Spinal cord (tissue), 10 donors: ENCODE measurements around the gene WLS. TPM values are rescaled to one million over a fixed set of nuclear protein-coding genes. Genes with fewer than 3 reads are reported as not detected.
A peak's percentile ranks its signal among the peaks of the same experiment; 100 is the strongest.
"Not testable (repeated sequence)": the region's sequence is repeated elsewhere in the genome, so short reads cannot be mapped to it uniquely, and the experiment has no call there.

Source experiments
- DNase-seq, 6 donors: peaks; one replicate each; pipeline versions ENCODE4 v3.0.0 to v3.0.0-alpha.2; 2013 to 2015; ENCODE audit warnings: low spot score in 6 of 6, low read depth in 4 of 6
- H3K27ac ChIP-seq: one replicate; pipeline ENCODE4 v1.5.1; 2013; ENCODE audit warnings: low read depth, low read length, control low read depth
- H3K27me3 ChIP-seq: one replicate; pipeline ENCODE4 v1.6.1; 2013; ENCODE audit warnings: low read length; ENCODE audit not compliant: control insufficient read depth, insufficient read depth
- H3K36me3 ChIP-seq: one replicate; pipeline ENCODE4 v1.6.1; 2013; ENCODE audit warnings: low read length; ENCODE audit not compliant: control insufficient read depth, insufficient read depth
- H3K4me1 ChIP-seq: one replicate; pipeline ENCODE4 v1.6.1; 2013; ENCODE audit warnings: low read length; ENCODE audit not compliant: control insufficient read depth, insufficient read depth
- H3K4me3 ChIP-seq: one replicate; pipeline ENCODE4 v1.5.1; 2013; ENCODE audit warnings: low read depth, low read length, control low read depth
- H3K9me3 ChIP-seq: one replicate; pipeline ENCODE4 v1.6.1; 2013; ENCODE audit warnings: low read length; ENCODE audit not compliant: control insufficient read depth, insufficient read depth
- WGBS: methylation state at CpG from one replicate; pipeline ENCODE4 v1.1.5; 2013; ENCODE audit warnings: missing lambda C conversion rate; ENCODE audit not compliant: insufficient coverage; 5-methylcytosine and 5-hydroxymethylcytosine counted together
- polyA plus RNA-seq, 2 donors: library from polyadenylated mRNA; unstranded; fragments of 120-200 nt; gene quantifications; one replicate each; pipeline ENCODE4 v1.2.1, GENCODE V29; 2013; ENCODE audit not compliant: insufficient read length in 2 of 2
- total RNA-seq, 2 donors: library from RNA; depleted of rRNA in 1 of 2; stranded (reverse); fragments of 120-200 nt in 1 of 2; fragments of >200 nt in 1 of 2; gene quantifications; one replicate each; pipeline versions ENCODE4 v1.2.3 to v1.2.4, GENCODE V29; 2013 to 2014
- donor health status: healthy.

Gene WLS
- total and polyA plus RNA-seq, 4 donors = 90.4 to 209 (median 124) TPM

DNA sequence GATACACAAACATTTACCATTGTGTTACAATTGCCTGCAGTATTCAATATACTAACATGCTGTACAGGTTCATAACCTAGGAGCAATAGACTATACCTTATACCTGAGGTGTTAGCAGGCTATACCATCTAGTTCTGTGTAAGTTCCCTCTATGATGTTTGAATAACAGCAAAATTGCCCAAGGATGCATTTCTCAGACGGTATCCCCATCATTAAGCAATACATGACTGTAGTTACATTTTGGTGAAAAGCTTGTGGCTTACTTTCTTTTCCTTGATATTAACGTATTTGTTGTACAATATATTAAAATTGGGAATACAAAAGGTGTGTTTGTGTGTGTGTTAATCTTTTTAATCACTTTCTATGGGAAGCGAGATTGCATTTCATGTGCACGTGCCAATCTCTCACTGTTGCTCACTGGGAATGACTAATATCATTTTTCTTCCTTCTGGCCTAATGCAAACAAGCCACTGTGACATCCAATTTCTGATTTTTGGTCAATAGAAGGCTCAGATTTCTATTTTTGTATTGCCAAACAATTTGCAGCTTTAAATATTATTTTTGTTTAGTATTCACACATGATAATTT is 36.7 kb upstream of the WLS start:
- Histone ChIP-seq H3K4me1 (no peaks in the 10 kb centered on the region), H3K4me3 (no peak overlapping the region), H3K36me3 (no peaks in the 10 kb centered on the region), H3K27me3 (no peaks in the 10 kb centered on the region), H3K27ac (no peak overlapping the region), H3K9me3 (no peaks in the 10 kb centered on the region)
- WGBS = no CpG with 5 or more reads among the region's 4 CpGs
- DNase-seq = no peak

- 20% methylated on average over 1 of the region's 5 CpGs for WGBS
- not testable (repeated sequence) for H3K36me3 ChIP-seq, H3K9me3 ChIP-seq, DNase-seq, H3K27me3 ChIP-seq, H3K4me1 ChIP-seq, H3K27ac ChIP-seq, H3K4me3 ChIP-seq
Measured at GRCh38 chr1:68256824-68257223, 24.5 kb upstream of the WLS start.

DNA sequence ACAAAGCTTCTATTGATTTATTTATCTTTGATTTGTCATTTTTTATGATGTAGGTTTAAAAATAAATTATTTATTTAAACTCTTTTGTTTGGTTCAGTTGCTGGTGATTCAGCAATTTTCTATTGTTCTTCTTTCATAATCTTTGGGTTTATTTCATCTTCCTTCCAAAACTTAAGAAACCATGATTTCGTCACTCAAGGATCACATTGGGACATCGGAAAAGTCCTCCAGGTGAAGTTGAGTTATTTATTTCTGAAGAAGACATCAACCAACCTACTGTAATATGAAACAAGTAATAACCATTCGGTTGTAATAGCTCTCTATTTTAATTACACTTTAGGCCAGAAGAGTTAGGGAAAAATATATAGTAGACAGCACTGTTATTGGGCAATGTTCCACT is 23.0 kb upstream of the WLS start:
- no peaks in the 10 kb centered on the region for H3K36me3 ChIP-seq
- no CpG with 5 or more reads among the region's 3 CpGs for WGBS
- no peaks in the 10 kb centered on the region for H3K9me3 ChIP-seq
- no peak overlapping the region for H3K27ac ChIP-seq
- H3K4me3 ChIP-seq = no peak overlapping the region
- H3K4me1 ChIP-seq = no peaks in the 10 kb centered on the region
- no peak for DNase-seq
- no peaks in the 10 kb centered on the region for H3K27me3 ChIP-seq

GRCh38 chr1:68254667-68255226 is 22.4 kb upstream of the WLS start:
- Histone ChIP-seq H3K36me3 (no peaks in the 10 kb centered on the region), H3K4me1 (no peaks in the 10 kb centered on the region), H3K27me3 (no peaks in the 10 kb centered on the region), H3K4me3 (no peak overlapping the region), H3K27ac (no peak overlapping the region), H3K9me3 (no peaks in the 10 kb centered on the region)
- no peak for DNase-seq
- WGBS = no CpG with 5 or more reads among the region's 3 CpGs

DNA sequence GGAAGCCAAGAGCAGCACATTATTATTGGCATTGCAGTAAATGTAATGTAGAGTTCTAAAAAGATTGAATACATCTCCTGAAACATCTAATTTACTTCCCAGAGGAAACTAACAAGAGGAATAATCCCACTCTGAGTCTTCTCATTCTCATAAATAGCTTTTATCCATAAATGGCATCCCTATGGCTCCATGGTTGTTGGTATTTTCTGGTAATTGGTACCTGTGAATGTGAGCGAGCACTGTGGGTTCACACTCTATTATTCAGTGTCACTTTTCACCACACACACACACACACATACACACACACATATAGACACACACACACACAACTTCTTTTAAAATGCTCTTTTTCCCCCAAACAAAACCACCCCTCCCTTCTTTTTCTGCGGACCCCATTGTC is 4.7 kb upstream of the WLS start:
- Histone ChIP-seq H3K36me3 (no peaks in the 10 kb centered on the region), H3K27ac (no peak overlapping the region), H3K4me1 (peaks cover 6% of the 10 kb centered on the region), H3K4me3 (no peak overlapping the region), H3K27me3 (no peaks in the 10 kb centered on the region), H3K9me3 (no peaks in the 10 kb centered on the region)
- DNase-seq = no peak
- 100% methylated on average over 1 of the region's 2 CpGs for WGBS

DNA sequence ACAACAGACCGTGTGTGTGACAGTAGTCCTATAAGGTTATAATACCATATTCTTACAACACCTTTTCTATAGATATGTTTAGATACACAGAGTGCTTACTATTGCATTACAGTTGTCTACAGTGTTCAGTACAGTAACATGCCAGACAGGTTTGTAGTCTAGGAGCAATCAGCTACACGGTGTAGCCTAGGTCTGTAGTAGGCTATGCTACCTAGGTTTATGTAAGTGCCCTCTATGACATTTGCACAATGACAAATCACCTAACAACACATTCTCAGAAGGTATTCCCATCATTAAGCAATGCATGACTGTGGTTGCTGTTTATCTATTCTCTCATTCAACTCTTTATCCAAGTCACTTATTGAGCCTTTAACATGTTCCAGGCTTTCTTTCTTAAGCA is 1.8 kb upstream of the WLS start:
- H3K27me3 ChIP-seq = peaks cover 16% of the 10 kb centered on the region
- no peak overlapping the region for H3K4me3 ChIP-seq
- no peak overlapping the region for H3K27ac ChIP-seq
- H3K4me1 ChIP-seq = peaks cover 23% of the 10 kb centered on the region
- H3K36me3 ChIP-seq = no peaks in the 10 kb centered on the region
- WGBS = no CpG with 5 or more reads among the region's 2 CpGs
- DNase-seq = no peak
- H3K9me3 ChIP-seq = no peaks in the 10 kb centered on the region

GRCh38 chr1:68233202-68233601 is 879 bp upstream of the WLS start:
- H3K27me3 ChIP-seq = peaks cover 16% of the 10 kb centered on the region
- peak overlapping the region; percentile 95 for H3K27ac ChIP-seq
- H3K36me3 ChIP-seq = no peaks in the 10 kb centered on the region
- H3K4me1 ChIP-seq = peaks cover 23% of the 10 kb centered on the region
- WGBS = no CpG with 5 or more reads among the region's 1 CpG
- DNase-seq = no peak
- H3K4me3 ChIP-seq = peak overlapping the region; percentile 93
- no peaks in the 10 kb centered on the region for H3K9me3 ChIP-seq

DNA sequence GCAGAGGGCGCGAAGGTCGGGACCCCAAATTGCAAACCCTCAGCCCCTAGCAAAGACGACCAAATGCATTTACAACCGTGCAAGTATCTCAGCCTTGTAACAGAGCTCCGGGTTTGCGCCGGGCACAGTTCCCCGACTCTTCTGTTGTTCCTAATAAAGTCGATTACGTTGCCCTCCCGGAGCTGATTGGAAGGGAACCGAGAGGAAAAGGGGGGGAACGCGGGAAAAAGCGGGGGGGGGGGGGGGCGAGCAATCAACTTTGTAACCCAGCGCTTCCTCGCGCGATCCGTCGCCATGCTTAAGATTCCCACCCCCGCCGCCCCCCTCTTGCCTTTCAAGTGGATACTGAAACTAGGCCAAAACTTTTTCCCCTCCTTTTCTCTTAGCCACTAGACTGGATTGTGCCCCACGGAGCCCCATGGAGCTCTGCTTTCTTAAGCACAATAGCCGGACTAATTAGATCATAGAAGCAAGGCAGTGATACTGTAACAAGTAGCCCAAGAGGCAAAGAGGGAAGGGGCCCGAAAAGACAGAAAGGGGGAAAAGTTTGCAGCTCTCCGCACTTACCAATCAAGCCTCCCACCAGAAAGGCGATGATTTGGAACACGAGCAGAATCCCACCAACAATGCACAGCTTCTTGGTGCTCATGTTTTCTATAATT is 565 bp downstream of the WLS start:
- peak overlapping the region; percentile 93 for H3K4me3 ChIP-seq
- H3K9me3 ChIP-seq = no peaks in the 10 kb centered on the region
- peaks cover 26% of the 10 kb centered on the region for H3K4me1 ChIP-seq
- no peaks in the 10 kb centered on the region for H3K36me3 ChIP-seq
- H3K27ac ChIP-seq = peak overlapping the region; percentile 95
- peaks cover 16% of the 10 kb centered on the region for H3K27me3 ChIP-seq
- peak in 5 of 6 donors; percentile 43 to 86 (median 62) for DNase-seq
- 0% methylated on average over 12 of the region's 31 CpGs for WGBS

- H3K36me3 ChIP-seq = no peaks in the 10 kb centered on the region
- peak overlapping the region; percentile 95 for H3K27ac ChIP-seq
- peaks cover 16% of the 10 kb centered on the region for H3K27me3 ChIP-seq
- H3K4me3 ChIP-seq = peak overlapping the region; percentile 93
- peaks cover 26% of the 10 kb centered on the region for H3K4me1 ChIP-seq
- under 1% methylated on average over 50 of the region's 62 CpGs for WGBS
- peak in 1 of 6 donors; percentile 60 for DNase-seq
- H3K9me3 ChIP-seq = no peaks in the 10 kb centered on the region
Measured at GRCh38 chr1:68230901-68231626, 1.3 kb downstream of the WLS start.
